NCI-H1105 treated with DMSO at 0.1 percent for 48 hours (cell line): ENCODE measurements around the gene ZNF74.

Experiments
- DNase-seq: peaks from one replicate; lab custom pipeline; 2025; lab: John Stamatoyannopoulos, UW

Gene ZNF74

DNA sequence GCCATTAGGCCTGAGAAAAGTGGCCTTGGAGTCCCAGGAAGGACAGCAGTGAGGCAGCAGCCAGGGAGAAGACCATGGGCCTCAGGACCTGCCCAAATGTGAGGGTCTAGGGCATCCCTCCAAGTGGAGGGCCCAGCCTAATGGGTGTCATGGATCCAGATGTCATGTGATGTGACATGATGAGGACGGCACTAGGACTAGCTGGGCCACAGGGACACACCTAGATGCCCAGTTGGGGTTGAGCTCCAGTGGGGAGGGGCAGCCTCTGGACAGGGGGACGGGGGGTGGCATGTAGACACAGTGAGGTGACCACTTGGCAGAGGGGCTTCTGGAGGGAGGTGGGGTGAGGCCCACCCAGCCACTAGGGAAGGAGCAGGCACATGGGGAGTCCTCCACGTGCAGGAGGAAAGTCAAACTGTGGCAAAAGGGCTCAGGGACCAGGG, 38.3 kb downstream of the ZNF74 start:
- no peak for DNase-seq

DNA sequence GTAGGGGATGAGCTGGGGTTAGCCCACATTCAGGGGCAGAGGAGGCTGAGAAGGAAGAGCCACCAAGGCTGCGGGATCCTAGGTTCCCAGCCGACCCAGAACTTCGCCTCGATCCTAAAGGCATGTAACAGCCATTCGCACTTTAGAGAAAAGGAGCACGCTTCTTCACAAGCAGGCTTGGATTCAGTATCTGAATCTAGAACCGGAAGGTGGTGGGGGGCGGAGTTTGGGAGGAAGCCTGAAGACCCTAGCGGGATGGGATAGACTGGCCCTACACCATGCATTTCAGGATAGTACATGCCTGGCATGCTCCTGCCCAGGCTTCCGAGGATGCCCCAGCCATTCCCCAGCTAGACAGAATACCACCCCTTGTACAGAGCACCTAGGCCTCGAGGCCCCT, 39.2 kb downstream of the ZNF74 start:
- DNase-seq, result no peak

DNA sequence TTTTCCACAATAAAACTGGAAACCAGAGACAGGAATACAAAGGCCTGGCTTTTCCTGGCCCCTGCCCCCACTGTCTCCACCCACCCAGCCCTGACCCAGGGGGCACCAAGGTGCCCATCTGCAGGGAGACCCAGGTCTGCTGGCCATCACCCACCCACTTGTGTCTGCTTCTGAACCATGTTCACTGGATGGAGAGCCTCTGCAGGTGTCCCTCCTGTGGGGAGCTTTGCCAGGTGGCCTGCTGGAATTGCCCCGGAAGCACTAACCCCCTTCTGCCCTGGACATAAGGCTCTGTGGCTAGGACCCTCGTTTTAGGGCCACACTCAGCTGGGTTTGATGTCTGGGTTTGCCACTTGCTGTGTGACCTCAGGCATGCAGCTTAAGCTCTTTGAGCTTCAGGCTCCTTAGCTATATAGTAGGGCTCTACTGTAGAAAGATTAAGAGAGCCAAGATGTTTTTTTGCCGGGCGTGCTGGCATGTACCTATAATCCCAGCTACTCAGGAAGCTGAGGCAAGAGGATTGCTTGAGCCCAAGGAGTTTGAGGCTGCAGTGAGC, 39.8 kb downstream of the ZNF74 start:
- DNase-seq, result no peak

DNA sequence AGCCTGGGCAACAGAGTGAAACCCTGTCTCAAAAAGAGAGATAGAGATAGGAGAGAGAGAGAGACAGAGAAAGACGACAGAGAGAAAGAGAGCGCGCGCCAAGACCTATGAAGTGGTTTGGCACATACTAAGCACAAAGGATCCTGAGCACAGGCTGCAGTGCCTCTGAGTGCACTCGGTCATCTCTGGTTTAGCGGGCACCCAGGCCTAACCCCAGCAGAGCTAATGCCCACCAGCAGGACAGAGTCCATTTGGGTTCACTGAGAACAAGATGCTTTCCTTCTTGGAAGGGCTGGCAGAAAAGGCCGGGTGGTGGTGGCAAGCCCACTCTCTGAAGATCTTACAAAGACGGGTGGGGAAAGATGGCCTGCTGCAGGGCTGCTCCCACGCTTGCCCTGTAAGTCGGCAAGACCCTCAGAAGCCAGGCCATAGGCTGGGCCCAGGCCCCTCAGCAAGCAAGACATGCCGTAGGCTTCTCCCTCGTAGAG, 40.4 kb downstream of the ZNF74 start:
- DNase-seq, result no peak

DNA sequence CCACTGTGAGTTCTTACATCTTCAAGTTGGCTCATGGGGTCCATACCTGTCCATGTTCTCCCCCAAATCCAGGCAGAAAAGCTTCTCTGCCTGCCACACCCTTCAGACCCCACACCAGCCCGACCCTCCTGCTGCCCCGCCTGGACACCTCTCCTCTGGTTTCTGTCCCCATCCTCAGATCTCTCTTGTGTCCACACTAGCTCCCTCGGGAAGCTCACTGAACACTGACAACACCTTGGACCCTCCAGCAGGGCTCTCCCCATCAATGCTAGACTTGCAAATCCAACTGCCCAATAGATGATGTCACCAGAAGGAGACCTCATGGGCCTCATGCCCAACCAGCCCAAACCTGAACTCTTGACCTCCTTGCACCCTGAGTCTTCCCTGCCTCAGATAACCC, 40.8 kb downstream of the ZNF74 start:
- DNase-seq, result no peak

DNA sequence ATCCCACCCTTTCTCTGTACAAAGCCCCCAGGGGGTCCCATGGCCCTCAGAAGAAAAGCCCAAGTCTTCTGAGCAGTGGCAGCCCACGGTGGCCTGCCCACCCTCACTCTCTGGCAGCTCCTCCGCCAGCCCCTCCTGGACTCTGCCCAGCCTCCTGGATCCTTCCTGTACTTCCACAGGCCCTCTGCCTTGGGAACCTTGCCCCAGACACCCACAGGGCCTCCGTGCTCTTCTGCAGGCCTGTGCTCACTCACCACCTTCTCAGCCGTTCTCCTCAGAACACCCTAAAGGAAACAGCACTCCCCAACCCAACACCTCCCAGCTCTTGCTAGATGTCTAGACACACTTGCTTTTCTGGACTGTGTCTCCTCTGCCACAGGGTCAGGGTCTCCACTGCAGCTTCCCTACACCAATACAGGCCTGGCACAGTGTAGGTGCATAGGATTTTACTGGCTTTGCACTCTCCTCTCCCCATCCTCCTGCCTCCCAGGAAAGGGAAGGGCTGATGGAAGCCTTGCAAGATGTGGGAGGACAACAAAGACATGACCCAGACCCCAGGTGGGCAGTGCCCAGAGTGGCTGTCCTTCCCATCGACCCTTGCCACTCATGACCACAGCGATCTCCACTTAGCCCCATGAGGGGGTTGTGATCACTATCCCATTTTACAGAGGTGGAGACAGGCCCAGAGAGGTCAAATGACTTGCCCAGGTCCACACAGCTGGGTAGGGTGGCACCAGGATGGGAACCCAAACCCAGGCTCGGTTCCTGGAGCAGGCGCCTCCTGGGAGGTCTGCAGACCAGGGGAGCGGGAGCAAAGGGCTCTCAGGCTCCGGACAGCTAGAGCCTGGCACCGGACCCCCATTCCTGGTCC, 41.7 kb downstream of the ZNF74 start:
- DNase-seq, result no peak

DNA sequence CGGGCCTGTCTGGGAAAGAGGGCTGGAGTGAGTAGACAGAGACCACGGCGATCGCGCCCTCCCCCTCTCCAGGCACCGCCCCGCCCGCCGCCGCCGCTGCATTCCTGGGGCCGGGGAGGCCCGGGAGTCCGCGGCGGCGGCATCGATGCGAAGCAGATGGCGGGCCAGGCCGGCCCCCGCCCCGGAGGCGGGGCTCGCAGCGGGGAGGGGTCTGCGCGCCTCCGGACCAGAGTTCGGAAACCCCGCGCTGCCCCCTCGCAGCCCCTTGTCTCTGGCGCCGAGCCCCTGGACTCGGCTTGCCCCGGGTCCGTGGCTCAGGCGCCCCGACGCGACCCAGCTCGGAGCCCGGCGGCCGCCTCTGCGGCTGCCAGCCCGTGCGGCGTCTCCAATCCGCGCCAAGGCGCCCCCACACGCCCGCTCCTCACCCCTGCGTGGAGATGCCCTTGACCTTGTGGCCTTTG, 42.4 kb downstream of the ZNF74 start:
- DNase-seq, result no peak

DNA sequence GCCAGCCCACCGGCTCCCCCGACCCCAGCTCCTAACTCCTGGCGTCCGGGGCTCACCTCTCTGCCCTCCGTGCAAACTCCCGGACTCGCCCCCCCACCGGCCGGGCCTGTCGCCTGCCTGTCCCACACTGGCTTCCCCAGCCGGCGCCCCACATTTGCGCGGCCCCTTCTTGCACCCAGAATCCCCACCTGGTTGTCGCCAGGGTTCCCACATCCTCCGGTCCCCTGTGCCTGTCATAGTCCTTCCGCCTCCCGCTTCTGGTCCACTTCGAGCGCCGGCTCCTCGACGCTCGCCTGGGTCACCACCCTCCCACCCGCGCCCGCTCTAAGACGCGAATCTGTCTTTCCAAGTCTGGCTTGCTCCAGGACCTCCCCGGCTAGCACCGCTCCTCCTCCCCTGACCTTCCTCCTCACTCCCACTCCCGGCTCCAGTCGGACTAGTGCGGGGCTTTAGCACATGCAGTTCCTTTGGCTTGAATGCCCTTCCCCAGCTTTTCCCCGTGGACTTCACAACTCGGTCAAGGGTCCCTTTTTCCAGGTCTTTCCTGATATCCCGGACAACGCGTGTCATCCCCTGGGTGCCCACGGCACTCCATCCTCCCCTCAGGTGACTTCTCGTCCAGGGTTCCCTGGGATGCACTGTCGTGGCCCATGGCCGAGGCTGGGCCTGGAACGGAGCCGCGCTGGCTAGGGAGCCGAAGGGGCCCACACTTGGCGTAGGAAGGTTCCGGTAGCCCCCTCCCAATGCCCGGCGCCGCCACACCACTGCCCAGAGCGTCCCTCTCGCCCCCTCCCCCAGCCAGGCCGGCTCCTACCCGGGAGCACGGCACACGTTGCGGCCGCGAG, 43.0 kb downstream of the ZNF74 start:
- DNase-seq, result no peak

DNA sequence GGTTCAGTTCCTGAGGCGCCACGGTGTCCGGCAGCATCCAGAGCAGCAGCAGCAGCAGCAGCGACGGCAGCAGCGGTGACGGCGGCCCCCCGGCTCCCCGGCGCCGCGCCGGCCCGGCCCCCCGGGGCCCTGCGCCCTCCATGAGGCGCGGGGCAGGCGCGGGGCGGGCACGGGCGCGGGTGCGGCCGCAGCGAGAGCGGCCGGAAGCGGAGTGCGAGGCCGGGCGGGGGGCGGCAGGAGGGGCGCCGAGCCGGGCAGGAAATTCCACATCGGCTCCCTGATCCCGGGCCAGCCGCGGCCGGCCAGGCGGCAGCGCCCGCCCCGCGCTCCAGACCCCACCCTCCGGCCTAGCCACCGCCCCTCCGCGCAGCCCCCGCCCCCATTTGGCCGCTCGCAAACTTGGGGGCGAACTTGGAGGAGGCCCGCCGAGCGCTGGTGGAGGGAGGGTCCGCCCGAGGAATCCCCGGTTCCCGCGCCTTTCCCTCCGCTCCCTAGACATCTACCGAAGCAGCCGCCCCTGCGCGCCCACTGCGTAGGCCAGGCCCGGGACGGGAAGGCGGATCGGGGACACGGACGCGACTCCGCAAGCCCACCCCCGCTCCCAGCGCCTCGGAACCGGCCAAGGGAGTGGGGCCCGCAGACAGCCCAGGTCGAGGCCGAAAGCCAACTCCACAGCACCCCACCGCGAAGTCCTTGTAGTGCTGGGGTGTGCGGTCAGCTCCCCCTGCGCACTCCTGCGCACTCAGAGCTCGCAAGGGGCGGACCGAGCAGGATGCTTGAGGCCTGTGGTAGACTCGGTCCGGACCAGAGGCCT, 43.9 kb downstream of the ZNF74 start, which contains the start of gene SCARF2:
TSS of gene SCARF2 (minus strand) at position 213 of the 814 bp plus-strand sequence. CDS start at position 142, 71 bp downstream.
- no peak for DNase-seq

DNA sequence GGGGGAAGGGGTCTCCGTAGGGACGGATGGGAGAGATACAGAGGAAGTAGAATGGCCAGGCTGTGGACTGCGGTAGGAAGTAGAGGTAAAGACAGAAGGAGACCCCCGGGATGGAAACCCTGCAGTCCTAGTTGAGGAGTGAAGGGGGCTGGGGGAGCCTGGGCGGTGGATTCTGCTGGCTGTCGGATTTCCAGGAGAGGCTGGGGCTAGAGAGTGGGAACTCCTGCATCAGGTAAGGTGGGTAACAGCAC, 44.4 kb downstream of the ZNF74 start:
- no peak for DNase-seq

DNA sequence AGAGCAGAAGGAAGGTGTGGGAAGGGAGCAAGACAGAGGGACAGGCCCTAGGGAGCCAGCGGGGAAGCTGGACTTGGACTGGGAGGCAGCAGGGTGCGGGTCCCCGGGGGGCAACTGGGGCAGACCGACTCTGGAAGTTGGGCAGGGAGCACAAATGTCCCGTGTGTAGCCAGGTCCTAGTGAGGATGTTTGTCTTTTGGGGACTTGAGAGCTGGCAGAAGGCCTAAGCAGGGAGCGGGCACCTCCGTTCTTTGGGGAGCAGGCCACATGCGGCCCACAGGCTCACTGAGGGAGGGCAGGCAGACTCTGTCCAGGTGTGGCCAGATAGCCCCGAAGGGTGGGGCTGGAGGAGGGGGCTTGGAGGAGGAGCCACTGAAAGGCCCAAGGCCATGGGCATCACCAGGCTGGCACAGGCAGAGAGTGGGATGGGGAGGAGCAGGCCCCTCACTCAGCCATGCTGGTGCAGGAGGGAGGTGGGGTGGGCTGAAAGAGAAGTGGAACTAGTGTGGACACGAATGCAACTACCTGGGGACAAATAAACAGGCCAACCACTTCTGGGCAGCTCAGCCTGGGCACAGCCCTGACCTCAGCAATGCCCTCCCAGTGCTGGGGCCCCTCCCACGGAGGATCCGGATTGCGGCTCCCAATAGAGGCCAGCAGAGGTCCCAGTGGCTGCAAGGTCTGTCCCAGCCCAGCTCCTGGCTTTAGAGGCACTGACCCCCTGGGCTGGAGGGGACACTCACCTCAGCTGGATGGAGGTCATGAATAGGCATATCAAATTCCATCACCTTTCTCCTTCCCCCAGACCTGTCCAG, 44.9 kb downstream of the ZNF74 start:
- no peak for DNase-seq

DNA sequence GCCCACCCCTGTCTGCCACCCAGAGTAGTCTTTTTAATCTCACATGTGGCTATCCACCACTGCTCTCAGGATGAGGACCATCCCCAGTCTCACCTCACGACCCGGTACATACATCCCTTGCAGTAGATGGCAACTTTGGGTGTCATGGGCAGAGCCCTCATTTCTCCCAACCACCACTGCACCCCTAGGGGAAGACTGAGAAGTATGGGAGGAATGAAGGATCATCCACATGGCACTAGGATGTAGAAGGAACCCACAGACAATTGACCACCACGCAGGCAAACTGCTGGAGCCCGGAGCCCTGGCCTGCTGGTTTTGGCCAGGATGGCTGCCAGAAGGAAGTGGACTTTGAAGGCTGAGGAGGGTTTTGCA, 45.6 kb downstream of the ZNF74 start:
- DNase-seq, result no peak

DNA sequence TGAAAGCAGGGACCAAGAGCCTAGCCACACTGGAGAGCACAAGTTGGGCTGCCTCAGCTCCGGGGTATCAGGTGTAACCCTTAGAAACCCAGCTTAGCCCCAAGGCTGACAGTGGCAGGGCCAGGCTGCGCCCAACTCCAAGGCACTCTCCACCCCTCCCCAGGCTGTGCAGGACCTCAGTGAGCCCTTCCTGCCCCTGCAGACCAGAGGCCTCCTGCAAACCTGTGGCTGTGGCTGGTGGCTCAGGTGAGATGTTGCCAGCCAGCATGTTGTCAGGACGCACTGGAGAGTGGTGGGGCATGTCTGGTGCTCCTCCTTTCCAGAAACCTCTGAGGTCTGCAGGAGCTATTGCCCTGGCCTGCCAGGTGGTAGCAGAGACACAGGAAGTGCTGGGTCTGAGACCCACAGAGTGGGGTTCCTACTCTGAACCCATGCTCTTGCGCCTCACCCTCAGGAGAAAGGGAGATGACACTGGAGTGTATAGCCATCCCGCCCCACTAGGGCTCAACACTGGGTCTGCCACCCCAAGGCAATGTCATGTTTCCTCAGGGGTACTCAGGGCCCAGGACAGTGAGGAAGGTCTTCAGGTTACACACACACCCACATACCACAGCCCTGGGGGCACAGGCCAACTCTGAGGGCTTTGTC, 46.1 kb downstream of the ZNF74 start:
- DNase-seq, result no peak

DNA sequence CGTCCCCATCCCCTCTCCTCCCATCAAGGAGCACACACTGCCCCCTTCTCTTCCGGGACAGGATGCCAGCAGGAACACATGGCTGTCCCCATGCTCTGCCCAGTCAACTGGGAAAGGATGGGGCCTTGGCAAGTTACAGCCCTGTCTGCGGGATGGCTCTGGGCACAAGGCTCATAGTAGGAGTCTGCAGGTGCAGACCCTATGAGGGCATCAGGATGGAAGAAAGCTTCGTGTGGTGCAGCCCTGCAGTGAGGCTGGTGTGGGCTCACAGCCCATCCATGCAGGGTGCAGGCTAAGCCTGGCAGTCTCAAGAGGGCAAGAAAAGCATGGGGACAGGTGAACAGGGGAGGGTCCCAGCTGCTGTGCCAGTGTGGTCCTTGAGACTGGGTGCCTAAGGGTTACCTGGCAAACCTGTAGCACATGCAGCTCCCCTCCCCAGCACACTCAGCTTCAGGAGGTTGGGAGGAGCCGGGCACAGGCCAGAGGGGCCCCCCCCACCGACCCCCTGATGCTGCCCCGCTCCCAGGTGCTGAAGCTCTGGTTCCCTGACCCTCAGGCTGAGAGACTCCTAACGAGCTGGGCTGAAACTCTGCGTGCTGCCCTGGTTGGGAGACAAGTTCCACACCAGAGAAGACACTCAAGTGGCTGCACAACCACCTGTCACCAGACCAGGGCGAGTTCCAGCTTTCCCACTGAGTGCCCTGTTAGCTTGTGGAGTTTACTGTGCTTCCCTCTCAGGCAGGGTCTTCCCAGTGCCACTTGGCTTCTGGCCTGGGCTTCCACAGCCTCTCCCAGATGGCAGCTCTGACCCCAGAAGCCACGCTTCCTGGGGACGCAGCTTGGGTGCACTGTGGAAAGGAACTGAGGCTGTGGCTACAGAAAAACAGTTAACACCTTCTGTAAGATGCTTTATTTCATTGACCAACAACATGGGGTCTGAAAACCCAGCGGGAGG, 47.0 kb downstream of the ZNF74 start:
- no peak for DNase-seq

DNA sequence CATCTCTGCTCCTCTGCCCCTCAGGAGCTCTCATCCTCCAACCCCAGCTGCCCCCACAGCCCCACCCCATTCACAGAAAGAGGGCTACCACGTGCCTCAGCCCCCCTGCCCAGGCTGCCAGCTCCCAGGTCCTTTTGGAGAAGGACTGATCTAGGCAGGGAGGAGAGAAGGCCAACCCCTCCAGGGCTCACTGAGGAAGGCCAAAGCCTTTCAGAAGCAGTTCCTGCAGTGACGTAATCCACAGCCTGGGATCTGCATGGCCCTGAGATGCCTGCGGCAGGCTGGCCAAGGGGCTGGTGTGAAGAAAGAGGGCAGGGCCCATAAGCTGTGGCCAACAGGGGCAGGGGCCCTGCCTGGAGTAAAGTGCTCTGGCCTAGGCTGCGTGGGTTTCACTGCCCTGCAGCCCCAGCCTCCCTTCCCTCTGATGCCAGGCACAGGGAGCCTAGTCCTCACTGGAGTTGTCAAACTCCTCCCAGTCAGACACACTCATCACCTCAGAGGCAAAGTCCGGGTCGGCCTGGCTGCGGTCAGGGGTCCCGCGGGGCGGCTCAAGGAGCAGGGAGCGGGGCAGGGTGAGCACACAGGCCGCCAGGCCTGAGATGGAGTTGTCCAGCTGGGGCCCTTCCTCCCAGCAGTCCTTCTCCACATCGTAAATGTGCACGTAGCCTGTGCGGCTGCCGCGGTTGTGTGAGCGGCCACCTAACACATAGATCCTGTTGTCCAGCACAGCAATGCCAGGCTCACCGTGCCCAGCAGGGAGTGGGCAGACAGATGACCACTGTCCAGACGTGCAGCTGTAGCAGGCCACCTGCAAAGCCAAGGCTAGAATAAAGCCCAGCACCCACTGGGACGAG, 47.9 kb downstream of the ZNF74 start:
- no peak for DNase-seq

DNA sequence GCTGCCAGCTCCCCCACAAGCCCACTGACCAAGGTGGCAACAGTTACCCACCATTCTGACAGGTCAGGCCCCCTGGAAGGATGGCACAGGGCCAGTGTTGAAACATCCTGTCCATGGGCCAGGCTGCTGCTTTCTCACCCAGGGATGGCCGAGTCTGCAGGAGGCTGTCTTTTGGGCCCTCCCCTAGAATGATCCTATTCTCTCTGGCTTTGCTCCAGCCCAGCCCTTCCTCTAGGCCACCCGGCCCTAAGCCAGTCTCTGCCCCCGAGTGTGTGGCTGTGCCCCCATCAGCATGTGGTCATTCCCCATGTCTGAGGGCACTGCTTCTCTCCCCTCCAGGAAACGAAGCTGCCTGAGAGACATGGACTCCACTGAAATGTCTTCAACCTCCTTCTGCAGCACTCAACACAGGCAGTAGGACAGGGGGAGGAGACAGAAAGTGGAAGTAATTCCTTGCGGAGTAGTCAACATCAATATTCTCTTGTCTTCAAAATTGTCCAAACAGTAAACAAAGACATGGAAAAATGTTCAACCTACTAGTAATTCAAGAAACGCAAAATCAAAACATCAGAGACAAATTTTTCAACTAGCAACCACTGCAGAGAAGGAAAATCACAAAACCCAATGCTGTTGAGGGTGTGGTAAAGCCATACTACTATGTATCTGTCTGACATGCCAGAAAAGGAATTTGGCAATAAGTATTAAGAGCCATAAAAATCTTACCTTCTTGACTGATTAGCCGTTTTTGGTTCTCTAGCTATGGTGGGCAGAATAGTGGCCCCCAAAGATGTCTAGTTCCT, 48.7 kb downstream of the ZNF74 start:
- no peak for DNase-seq

DNA sequence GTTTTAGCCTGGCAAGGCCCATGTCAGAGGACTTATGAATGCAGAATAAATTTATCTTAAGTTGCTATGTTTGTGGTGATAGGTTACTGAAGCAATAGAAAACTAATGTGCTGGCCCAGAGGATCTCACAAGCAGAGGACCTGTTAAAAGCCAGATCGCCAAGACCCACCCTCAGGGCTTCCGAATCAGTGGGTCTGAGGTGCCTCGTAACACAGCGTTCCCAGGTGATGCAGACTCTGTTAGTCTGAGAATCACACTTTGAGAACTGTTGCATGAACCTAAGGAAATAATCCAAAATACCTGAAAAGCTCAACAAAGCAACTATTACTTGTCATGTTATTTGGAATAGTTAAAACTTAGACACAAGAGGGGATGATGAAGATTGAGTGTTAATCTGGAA, 50.4 kb downstream of the ZNF74 start:
- no peak for DNase-seq
